Kidney (tissue), 14 donors: Measurements from ENCODE around the gene NOX5. TPM values are rescaled to one million over a fixed set of nuclear protein-coding genes. Genes with fewer than 3 reads are reported as not detected.
A peak's percentile ranks its signal among the peaks of the same experiment; 100 is the strongest.

Source experiments
- DNase-seq, 5 donors: peaks; one replicate each; pipeline ENCODE4 v3.0.0-alpha.2; 2013 to 2020
- FAIRE-seq: peaks from 2 replicates; lab custom pipeline; 2012; peaks lifted over from hg19 to GRCh38; lab: Jason Lieb, UNC
- H3K27ac ChIP-seq, 2 donors: one replicate each; pipeline ENCODE4 v1.7.0; 2013; ENCODE audit warnings: low read depth in 2 of 2, low read length in 2 of 2, inconsistent platforms in 1 of 2
- H3K27me3 ChIP-seq: one replicate; pipeline ENCODE4 v1.7.1; 2013; ENCODE audit warnings: low read length, inconsistent platforms; ENCODE audit not compliant: control insufficient read depth, insufficient read depth
- H3K36me3 ChIP-seq, 3 donors: one replicate each; pipeline versions ENCODE4 v1.7.0 to v1.7.1; 2013; ENCODE audit warnings: low read length in 3 of 3, control low read depth in 1 of 3, inconsistent platforms in 1 of 3; ENCODE audit not compliant: insufficient read depth in 3 of 3, control insufficient read depth in 2 of 3
- H3K4me1 ChIP-seq, 3 donors: one replicate each; pipeline versions ENCODE4 v1.7.0 to v1.7.1; 2013; ENCODE audit warnings: low read length in 3 of 3, inconsistent platforms in 1 of 3, low read depth in 1 of 3; ENCODE audit not compliant: control insufficient read depth in 2 of 3, insufficient read depth in 2 of 3
- H3K4me3 ChIP-seq, 3 donors: one replicate each; pipeline versions ENCODE4 v1.7.0 to v1.8.1; 2013; ENCODE audit warnings: low read length in 3 of 3, control low read depth in 1 of 3, inconsistent platforms in 1 of 3
- H3K9ac ChIP-seq, 3 donors: one replicate each; pipeline versions ENCODE4 v1.7.0 to v1.7.1; 2013; ENCODE audit warnings: low read length in 3 of 3, control low read depth in 1 of 3, inconsistent platforms in 1 of 3
- H3K9me3 ChIP-seq, 3 donors: one replicate each; pipeline versions ENCODE4 v1.7.0 to v1.7.1; 2013; ENCODE audit warnings: low read length in 3 of 3, control low read depth in 1 of 3, inconsistent platforms in 1 of 3; ENCODE audit not compliant: control insufficient read depth in 2 of 3, insufficient read depth in 1 of 3
- intact Hi-C: fragments of 100-400 bp; cut with DNase I; formaldehyde crosslinking; loops from one replicate; pipeline ENCODE4 v1.11.1; 2022
- polyA plus RNA-seq: library from polyadenylated mRNA; stranded (reverse); fragments of 350-450 nt; fragmentation: Illumina TruSeq; extraction: RNeasy Lipid Tissue Mini Kit (QIAGEN cat#74804); gene quantifications from one replicate; pipeline ENCODE4 v1.2.3, GENCODE V29; 2014; ENCODE audit warnings: low read depth, low replicate concordance; ENCODE audit not compliant: insufficient read depth
- total RNA-seq: library from RNA; stranded (reverse); fragmentation: NEBNext Ultra II Directional; extraction: Animal tissue kit (Norgen Biotek cat#: 25700); gene quantifications from one replicate; pipeline ENCODE4 v1.2.1, GENCODE V29; 2021
- TF ChIP-seq, protein P1 (sequence below): IDR thresholded peaks from 3 replicates; pipeline ENCODE4 v1.5.1; 2012; ENCODE audit warnings: mild to moderate bottlenecking, moderate library complexity, borderline replicate concordance; ENCODE audit not compliant: insufficient read depth; ENCODE audit errors: extremely low read depth
- donor health status: control.
- donor health status: control.
- donor health status: control.
- donor health status: control.
- donor health status: control.
- donor health status: DM: yes; HTN: yes; CAD: no.
- donor health status: Normal renal cell carcinoma (clear cell type).

NOX5 gene
- total and polyA plus RNA-seq, 2 donors from 2014 or later: 0.19 to 0.60 TPM

DNA sequence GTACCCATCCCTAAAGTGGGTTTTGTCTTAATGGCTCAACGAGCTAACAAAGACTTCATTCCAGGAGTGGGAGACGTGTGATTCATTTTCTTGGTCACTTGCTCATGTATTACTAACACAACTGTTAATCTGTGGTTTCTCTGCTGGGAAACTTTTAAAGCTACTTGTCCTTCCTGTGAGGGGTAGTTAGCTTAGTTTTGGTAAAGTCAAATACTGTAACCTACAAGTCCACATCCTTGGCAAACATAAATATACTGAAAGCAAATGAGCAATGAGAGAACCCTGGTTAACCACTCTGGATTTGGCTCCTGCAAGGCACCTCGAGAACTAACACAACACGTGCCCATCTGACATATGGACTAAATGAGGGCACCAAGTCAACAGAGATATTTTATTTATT, 19.9 kb downstream of the NOX5 start:
- no peak for FAIRE-seq
- Histone ChIP-seq H3K4me3 (no peak overlapping the region), H3K27ac (no peak overlapping the region), H3K36me3 (no peaks in the 10 kb centered on the region), H3K4me1 (peaks cover 0 to 5% (median 3%) of the 10 kb centered on the region in 3 donors), H3K9ac (no peak overlapping the region), H3K9me3 (no peaks in the 10 kb centered on the region), H3K27me3 (no peaks in the 10 kb centered on the region)
- peak in 1 of 5 donors; percentile 5 for DNase-seq
- intact Hi-C loops: no loop called here
- TF ChIP-seq, protein P1, sequence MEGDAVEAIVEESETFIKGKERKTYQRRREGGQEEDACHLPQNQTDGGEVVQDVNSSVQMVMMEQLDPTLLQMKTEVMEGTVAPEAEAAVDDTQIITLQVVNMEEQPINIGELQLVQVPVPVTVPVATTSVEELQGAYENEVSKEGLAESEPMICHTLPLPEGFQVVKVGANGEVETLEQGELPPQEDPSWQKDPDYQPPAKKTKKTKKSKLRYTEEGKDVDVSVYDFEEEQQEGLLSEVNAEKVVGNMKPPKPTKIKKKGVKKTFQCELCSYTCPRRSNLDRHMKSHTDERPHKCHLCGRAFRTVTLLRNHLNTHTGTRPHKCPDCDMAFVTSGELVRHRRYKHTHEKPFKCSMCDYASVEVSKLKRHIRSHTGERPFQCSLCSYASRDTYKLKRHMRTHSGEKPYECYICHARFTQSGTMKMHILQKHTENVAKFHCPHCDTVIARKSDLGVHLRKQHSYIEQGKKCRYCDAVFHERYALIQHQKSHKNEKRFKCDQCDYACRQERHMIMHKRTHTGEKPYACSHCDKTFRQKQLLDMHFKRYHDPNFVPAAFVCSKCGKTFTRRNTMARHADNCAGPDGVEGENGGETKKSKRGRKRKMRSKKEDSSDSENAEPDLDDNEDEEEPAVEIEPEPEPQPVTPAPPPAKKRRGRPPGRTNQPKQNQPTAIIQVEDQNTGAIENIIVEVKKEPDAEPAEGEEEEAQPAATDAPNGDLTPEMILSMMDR: no peak

DNA sequence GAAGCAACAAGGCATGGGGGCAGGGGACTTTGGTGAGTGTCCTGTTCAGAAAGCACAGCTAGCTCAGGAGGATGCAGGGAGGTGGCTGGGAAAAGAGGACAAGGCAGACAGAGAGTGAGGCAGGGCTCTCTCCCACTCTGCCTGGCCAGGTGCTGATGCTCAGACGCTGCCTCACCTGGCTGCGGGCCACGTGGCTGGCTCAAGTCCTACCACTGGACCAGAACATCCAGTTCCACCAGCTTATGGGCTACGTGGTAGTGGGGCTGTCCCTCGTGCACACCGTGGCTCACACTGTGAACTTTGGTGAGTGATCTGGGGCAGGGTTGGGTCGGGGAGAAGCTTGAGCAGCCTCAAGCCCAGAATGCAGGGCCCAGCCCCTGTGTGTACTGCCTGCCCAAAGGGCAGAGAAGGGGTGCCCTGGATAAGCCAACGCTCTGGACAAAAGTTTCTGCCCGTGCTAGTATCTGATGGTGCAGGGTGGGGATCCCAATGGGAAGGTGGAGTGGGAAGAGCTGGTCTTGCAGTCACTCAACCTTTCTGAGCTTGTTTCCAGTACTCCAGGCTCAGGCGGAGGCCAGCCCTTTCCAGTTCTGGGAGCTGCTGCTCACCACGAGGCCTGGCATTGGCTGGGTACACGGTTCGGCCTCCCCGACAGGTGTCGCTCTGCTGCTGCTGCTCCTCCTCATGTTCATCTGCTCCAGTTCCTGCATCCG, 20.9 kb downstream of the NOX5 start:
- DNase-seq: peak in 4 of 5 donors; percentile 32 to 82 (median 44)

DNA sequence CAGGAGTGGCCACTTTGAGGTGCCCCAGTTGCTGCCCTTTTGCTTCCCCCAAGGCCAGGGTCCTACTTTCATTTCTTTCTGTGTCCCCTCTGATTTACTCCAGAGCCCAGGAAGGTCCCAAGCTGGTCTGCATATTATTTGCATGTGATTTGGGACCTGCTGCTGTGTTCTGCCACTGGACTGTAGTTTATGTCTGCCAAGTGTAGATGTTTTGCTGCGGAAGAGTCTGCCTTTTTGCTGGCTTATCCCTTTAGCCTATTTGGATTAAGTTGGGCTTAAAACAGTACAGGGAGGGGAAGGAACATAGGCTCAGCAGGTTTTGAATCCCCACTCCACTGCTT, 21.4 kb downstream of the NOX5 start:
- H3K4me3 ChIP-seq: no peak overlapping the region
- no peak overlapping the region for H3K27ac ChIP-seq
- no peaks in the 10 kb centered on the region for H3K27me3 ChIP-seq
- no peaks in the 10 kb centered on the region for H3K36me3 ChIP-seq
- DNase-seq (no peak), FAIRE-seq (no peak)
- TF ChIP-seq, protein P1: no peak
- intact Hi-C loops: no loop called here
- H3K4me1 ChIP-seq: peaks cover 0 to 5% (median 3%) of the 10 kb centered on the region in 3 donors
- no peaks in the 10 kb centered on the region for H3K9me3 ChIP-seq
- H3K9ac ChIP-seq: no peak overlapping the region

More for the DNA sequence above, 20.9 kb downstream of the NOX5 start:
- Histone ChIP-seq H3K9me3 (no peaks in the 10 kb centered on the region), H3K27ac (no peak overlapping the region), H3K4me3 (no peak overlapping the region), H3K4me1 (peaks cover 0 to 5% (median 3%) of the 10 kb centered on the region in 3 donors), H3K9ac (no peak overlapping the region), H3K36me3 (no peaks in the 10 kb centered on the region), H3K27me3 (no peaks in the 10 kb centered on the region)
- TF ChIP-seq, protein P1: no peak
- intact Hi-C loops: no loop called here
- FAIRE-seq: no peak

GRCh38 chr15:69036826-69037225, 22.3 kb downstream of the NOX5 start:
- no peaks in the 10 kb centered on the region for H3K9me3 ChIP-seq

More at GRCh38 chr15:69036826-69037225, 22.3 kb downstream of the NOX5 start:
- TF ChIP-seq, protein P1: no peak
- DNase-seq (no peak), FAIRE-seq (no peak)
- intact Hi-C loops: no loop called here
- no peak overlapping the region for H3K9ac ChIP-seq
- H3K27me3 ChIP-seq: no peaks in the 10 kb centered on the region
- no peaks in the 10 kb centered on the region for H3K36me3 ChIP-seq
- no peak overlapping the region for H3K4me3 ChIP-seq
- H3K27ac ChIP-seq: no peak overlapping the region
- H3K4me1 ChIP-seq: peaks cover 0 to 3% (median 2%) of the 10 kb centered on the region in 3 donors
